MCF 10A (cell line): ENCODE data around the gene RBMX. TPM values are rescaled to one million over a fixed set of nuclear protein-coding genes. Genes with fewer than 3 reads are reported as not detected.
A peak's percentile ranks its signal among the peaks of the same experiment; 100 is the strongest.

Source experiments
- BruUV-seq: library from RNA; stranded (reverse); fragments of 400-500 nt; replicated peaks from 2 replicates; lab custom pipeline; 2021; lab: Mats Ljungman, UMichigan
- CTCF ChIA-PET: fragments of 300-600 bp; sonication (Branson Sonifier 250); formaldehyde crosslinking; extraction: SDS; loops from one replicate; lab custom pipeline; 2021; ENCODE audit warnings: antibody characterized with exemption, inconsistent platforms; lab: Yijun Ruan, JAX
- POLR2A ChIA-PET: fragments of 300-600, 350-650 bp; sonication (Branson Sonifier 250); formaldehyde crosslinking; extraction: SDS; loops from one replicate; lab custom pipeline; 2020; ENCODE audit warnings: antibody characterized with exemption, inconsistent platforms; lab: Yijun Ruan, JAX
- DNase-seq: peaks from one replicate; pipeline ENCODE4 v3.0.0-alpha.2; 2018; ENCODE audit not compliant: unreplicated experiment
- H3K27ac Mint-ChIP-seq: one replicate; pipeline ENCODE4 v1.8.0; 2022; ENCODE audit warnings: mild to moderate bottlenecking, low read depth, mixed read lengths; ENCODE audit not compliant: unreplicated experiment
- H3K27me3 Mint-ChIP-seq: one replicate; pipeline ENCODE4 v1.8.0; 2022; ENCODE audit warnings: mixed read lengths; ENCODE audit not compliant: insufficient read depth, unreplicated experiment
- H3K36me3 Mint-ChIP-seq: one replicate; pipeline ENCODE4 v1.8.0; 2022; ENCODE audit warnings: mild to moderate bottlenecking, moderate library complexity, mixed read lengths; ENCODE audit not compliant: insufficient read depth, unreplicated experiment
- H3K4me1 Mint-ChIP-seq: one replicate; pipeline ENCODE4 v1.8.0; 2022; ENCODE audit warnings: mixed read lengths; ENCODE audit not compliant: insufficient read depth, unreplicated experiment
- H3K4me3 Mint-ChIP-seq: one replicate; pipeline ENCODE4 v1.8.0; 2022; ENCODE audit warnings: mild to moderate bottlenecking, moderate library complexity, mixed read lengths; ENCODE audit not compliant: unreplicated experiment
- H3K9me3 Mint-ChIP-seq: one replicate; pipeline ENCODE4 v1.8.0; 2022; ENCODE audit warnings: mixed read lengths; ENCODE audit not compliant: unreplicated experiment
- intact Hi-C: fragments of 100-400 bp; cut with micrococcal nuclease; formaldehyde crosslinking; loops from 2 replicates; pipeline ENCODE4 v1.14.1; 2022
- total RNA-seq: library from RNA; stranded (reverse); gene quantifications from 2 replicates; pipeline ENCODE4 v1.2.3, GENCODE V29; 2022
- TF ChIP-seq, protein P1 (sequence below): fragments of 200-600 bp; IDR thresholded peaks from one replicate; pipeline ENCODE4 v1.8.0; 2022; ENCODE audit warnings: antibody characterized with exemption, mild to moderate bottlenecking; ENCODE audit not compliant: unreplicated experiment

RBMX gene
- total RNA-seq, 1 experiment from 2014 or later, result 333 TPM

DNA sequence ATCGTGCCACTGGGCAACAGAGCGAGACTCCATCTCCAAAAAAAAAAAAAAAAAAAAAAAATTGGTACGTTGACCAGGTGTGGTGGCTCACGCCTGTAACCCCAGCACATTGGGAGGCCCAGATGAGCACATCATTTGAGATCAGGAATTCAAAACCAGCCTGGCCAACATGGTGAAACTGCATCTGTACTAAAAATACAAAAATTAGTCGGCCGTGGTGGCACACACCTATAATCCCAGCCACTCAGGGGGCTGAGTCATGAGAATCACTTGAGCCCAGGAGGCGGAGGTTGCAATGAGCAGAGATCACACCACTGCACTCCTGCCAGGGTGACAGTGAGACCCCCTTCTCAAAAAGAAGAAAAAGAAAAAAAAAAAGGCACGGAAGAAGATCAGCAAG, 24.5 kb downstream of the RBMX start:
- Mint-ChIP-seq H3K27ac (no peak overlapping the region), H3K4me3 (no peak overlapping the region), H3K4me1 (no peaks in the 10 kb centered on the region), H3K9me3 (no peaks in the 10 kb centered on the region), H3K36me3 (peaks cover 27% of the 10 kb centered on the region), H3K27me3 (no peaks in the 10 kb centered on the region)
- no peak for DNase-seq
- intact Hi-C loops, result no loop called here
- ChIA-PET POLR2A (no interaction called here), CTCF (no interaction called here)
- BruUV-seq, result no TSS peak
- TF ChIP-seq, protein P1, sequence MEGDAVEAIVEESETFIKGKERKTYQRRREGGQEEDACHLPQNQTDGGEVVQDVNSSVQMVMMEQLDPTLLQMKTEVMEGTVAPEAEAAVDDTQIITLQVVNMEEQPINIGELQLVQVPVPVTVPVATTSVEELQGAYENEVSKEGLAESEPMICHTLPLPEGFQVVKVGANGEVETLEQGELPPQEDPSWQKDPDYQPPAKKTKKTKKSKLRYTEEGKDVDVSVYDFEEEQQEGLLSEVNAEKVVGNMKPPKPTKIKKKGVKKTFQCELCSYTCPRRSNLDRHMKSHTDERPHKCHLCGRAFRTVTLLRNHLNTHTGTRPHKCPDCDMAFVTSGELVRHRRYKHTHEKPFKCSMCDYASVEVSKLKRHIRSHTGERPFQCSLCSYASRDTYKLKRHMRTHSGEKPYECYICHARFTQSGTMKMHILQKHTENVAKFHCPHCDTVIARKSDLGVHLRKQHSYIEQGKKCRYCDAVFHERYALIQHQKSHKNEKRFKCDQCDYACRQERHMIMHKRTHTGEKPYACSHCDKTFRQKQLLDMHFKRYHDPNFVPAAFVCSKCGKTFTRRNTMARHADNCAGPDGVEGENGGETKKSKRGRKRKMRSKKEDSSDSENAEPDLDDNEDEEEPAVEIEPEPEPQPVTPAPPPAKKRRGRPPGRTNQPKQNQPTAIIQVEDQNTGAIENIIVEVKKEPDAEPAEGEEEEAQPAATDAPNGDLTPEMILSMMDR, result no peak

DNA sequence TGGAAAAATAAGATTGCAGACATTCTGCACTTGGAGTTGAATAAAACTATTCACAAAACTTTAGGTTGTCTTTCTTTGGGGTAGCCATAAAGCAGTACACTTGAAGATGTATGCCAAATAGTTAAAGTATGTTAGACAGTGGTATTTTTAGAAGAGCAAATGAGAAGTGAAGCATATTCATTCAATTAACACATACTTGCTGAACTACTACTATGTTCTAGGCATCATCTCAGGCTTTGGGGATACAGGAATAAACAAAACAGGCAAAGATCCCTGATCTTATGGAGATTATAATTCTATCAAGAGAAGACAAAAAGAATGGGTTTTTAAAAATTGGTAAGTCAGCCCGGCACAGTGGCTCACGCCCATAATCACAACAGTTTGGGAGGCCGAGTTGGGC, 29.0 kb downstream of the RBMX start:
- Mint-ChIP-seq H3K27ac (no peak overlapping the region), H3K36me3 (peaks cover 19% of the 10 kb centered on the region), H3K9me3 (no peaks in the 10 kb centered on the region), H3K4me3 (no peak overlapping the region), H3K4me1 (peaks cover 5% of the 10 kb centered on the region), H3K27me3 (no peaks in the 10 kb centered on the region)
- no TSS peak for BruUV-seq
- ChIA-PET POLR2A (no interaction called here), CTCF (no interaction called here)
- no peak for DNase-seq
- TF ChIP-seq, protein P1, result no peak
- intact Hi-C loops, result no loop called here

DNA sequence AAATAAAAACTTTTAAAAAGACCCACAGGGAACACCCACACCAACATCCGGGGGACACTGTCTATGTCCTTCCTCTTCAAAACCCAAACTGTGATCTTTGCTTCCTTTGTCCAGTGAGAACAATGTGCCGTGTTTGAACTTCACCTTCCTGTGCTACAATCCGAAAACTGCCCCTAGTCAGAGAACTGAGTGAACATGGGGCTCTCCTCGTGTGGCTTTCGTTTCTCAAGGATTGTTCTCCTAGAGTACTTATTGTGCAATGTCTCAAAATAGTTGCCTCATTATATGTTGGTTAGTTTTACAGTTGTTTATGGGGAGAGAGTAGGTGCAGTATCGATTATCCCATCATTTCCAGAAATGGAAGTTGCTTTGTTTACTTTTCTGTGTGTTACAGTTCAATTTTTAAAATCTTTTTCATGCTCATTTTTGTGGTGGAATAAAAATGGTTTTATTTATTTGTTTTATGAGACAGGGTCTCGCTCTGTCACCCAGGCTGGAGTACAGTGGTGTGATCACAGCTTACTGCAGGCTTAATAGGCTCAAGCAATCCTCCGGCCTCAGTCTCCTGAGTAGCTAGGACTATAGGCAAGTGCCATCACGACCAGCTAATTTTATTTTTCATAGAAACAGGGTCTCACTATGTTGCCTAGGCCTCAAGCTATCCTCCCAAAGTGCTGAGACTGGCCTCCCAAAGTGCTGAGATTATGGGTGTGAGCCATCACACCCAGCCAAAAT, 29.9 kb downstream of the RBMX start:
- DNase-seq, result peak; percentile 44
- peaks cover 28% of the 10 kb centered on the region for H3K36me3 Mint-ChIP-seq
- H3K9me3 Mint-ChIP-seq, result no peaks in the 10 kb centered on the region
- TF ChIP-seq, protein P1, result no peak
- POLR2A ChIA-PET, result no interaction called here
- intact Hi-C loops, result no loop called here
- CTCF ChIA-PET, result no interaction called here
- H3K4me3 Mint-ChIP-seq, result no peak overlapping the region
- peak overlapping the region; percentile 37 for H3K27ac Mint-ChIP-seq
- no peaks in the 10 kb centered on the region for H3K27me3 Mint-ChIP-seq
- no TSS peak for BruUV-seq
- H3K4me1 Mint-ChIP-seq, result peaks cover 5% of the 10 kb centered on the region

DNA sequence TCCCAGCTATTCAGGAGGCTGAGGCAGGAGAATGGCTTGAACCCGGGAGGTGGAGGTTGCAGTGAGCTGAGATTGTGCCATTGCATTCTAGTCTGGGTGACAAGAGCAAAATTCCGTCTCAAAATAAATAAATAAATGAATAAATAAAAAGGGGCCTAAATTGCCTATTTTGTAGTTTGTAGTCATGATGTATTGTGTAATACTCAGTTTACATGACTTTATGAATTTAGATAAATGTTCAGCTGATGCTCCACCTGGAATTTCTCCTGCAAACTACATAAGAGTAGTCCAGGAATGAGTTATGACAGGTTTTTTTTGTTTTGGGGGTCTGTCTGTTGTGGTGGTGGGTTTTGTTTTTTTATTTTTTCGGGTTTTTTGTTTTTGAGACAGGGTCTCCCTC, 31.1 kb downstream of the RBMX start:
- H3K4me1 Mint-ChIP-seq, result peaks cover 5% of the 10 kb centered on the region
- no peak for DNase-seq
- peaks cover 33% of the 10 kb centered on the region for H3K36me3 Mint-ChIP-seq
- CTCF ChIA-PET, result interaction anchor here (1.0 kb wide), 1 partner anchor 11 kb away, joined by 3 read pairs; no protein-coding TSS in a partner anchor
- intact Hi-C loops, result no loop called here
- H3K27ac Mint-ChIP-seq, result no peak overlapping the region
- TF ChIP-seq, protein P1, result no peak
- POLR2A ChIA-PET, result interaction anchor here (0.6 kb wide), 1 partner anchor 18 kb away, joined by 3 read pairs; no protein-coding TSS in a partner anchor
- no peaks in the 10 kb centered on the region for H3K27me3 Mint-ChIP-seq
- H3K9me3 Mint-ChIP-seq, result peaks cover 7% of the 10 kb centered on the region
- no TSS peak for BruUV-seq
- H3K4me3 Mint-ChIP-seq, result no peak overlapping the region
